CD4-positive, alpha-beta T cell treated with Interleukin-4 for 4 hours (primary cell): ENCODE results near the gene FAM204A.

Experiments used
- DNase-seq: peaks from one replicate; pipeline ENCODE4 v3.0.0-alpha.2; 2020

The FAM204A gene

DNA sequence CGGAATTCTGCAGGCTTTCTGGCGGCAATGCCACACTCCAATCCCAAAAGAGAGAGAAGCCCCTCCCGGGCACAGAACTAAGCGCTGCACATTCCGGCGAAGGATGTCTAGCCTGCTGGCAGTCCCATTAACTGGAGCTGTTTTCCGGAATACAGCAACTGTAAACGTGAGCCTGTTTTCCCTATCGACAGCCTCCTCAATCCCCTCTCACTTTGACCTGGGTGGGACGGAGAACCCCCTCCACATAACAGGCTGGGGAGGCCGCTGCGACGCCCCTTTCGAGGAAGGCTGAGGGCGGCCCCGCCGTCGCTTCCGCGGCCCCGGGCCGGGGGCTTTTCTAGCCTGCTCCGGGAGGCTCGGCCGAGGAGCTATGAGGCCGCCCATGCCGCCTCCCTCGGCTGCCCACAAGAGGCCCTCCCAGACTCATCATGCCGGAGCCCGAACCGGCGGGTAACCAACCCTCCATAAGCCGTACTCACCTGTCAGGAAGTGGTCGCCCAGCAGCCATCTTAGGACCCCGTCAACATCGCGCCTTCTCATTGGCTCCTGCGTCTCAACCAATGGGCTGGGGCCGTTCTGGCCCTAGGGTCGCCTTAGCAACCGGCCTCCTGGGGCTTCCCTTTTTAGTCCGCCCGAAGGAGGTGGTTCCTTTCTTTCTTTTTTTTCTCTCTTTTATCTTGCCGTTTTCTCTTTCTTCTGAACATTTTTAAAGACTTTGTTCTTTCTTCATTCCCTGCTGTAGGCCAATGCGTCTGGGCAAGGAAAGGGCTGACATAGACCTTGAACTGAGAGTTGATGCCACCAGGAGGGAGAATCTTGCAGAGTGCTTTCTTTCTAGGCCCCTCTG, at the start of gene FAM204A:
Gene FAM204A (minus strand): TSS at position 534 of the 847 bp plus-strand sequence. CDS start 5,909 bp downstream, outside the sequence.
- peak; percentile 96 for DNase-seq

GRCh38 chr10:118383699-118384098, 41.6 kb upstream of the FAM204A start:
- no peak for DNase-seq

DNA sequence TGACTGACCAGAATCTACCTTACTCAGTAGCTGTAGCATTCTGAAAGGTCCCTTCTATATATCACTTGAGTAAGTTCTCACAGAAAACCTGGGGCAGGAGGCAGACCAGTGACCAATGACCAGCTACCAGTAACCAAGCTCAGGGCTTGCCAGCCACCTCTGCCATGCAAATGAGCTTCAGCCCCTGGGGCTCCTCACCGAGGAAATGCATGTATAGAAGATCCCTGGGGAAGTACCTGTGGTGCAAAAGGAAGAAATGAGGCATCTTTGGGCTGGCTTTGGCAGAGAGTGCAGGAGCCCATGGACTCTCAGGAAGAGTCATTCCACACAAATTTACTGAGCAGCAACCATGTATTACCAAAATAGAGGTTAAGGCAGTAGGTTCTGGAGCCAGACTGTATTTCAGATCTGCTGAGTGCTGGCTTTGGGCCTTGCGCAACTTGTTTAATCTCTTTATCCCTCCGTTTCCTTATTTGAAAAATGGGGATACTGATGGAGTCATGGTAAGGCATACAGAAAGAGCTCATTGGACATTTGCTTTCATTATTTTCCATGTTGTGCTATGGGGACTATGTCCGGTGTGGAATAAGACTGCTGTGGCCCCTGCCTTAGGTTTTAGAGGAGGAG, 41.1 kb upstream of the FAM204A start:
- no peak for DNase-seq

- DNase-seq: no peak
These were observed 32.3 kb upstream of the FAM204A start for GRCh38 chr10:118374404-118374803.

DNA sequence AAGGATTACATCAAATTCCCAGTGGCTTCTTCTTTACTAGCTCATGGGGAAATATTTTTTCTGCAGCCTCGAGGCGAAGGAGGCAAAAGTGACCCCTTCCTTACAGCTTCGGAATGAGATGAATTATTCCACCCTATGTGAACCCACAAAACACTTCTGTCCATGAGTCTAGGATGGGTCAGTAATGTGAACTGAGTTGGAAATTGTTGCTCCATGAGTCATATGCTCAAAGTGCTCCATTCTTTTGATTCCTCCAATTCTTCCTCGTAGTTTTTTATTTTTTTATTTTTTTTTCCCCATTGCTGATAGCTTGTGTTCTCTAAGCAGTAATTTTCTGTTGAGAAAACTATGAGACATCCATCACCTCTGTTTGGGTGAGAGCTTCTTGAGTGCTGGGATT, 31.7 kb upstream of the FAM204A start:
- DNase-seq: no peak

GRCh38 chr10:118370499-118370898, 28.4 kb upstream of the FAM204A start:
- DNase-seq: no peak

DNA sequence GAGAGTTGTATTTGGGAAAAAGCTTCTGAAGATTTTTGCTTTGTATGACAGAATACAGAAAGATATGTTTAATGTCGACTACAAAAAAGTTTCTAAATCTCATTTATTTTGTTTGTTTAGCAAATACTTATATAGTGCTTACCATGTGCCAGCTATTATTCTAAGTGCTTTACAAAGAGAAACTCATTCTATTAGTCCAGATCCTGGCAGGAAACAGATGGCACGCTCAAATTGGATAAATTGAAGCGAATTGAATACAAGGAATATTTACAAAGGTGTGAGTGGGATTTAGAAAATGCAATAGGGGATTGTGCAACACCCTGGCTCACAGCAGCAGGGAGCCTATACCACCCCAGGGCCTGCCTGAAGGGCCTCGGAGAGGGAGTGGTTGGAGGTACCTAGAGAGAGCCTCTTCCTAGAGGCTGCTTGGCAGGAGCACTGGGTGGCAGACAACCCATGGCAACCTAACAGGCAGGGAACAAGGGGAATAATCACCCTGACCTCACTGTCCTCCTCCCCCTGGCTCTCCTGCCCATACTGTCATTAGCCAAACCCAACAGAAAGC, 27.6 kb upstream of the FAM204A start:
- no peak for DNase-seq

GRCh38 chr10:118365702-118366101, 23.6 kb upstream of the FAM204A start:
- no peak for DNase-seq

- no peak for DNase-seq
These were observed 20.0 kb upstream of the FAM204A start for GRCh38 chr10:118362103-118362502.

GRCh38 chr10:118358327-118358726, 16.2 kb upstream of the FAM204A start:
- no peak for DNase-seq

- DNase-seq: no peak
These were observed 15.7 kb upstream of the FAM204A start for GRCh38 chr10:118357841-118358240.

- no peak for DNase-seq
These were observed 14.5 kb upstream of the FAM204A start for GRCh38 chr10:118356628-118357027.

GRCh38 chr10:118355234-118355633, 13.1 kb upstream of the FAM204A start:
- no peak for DNase-seq

DNA sequence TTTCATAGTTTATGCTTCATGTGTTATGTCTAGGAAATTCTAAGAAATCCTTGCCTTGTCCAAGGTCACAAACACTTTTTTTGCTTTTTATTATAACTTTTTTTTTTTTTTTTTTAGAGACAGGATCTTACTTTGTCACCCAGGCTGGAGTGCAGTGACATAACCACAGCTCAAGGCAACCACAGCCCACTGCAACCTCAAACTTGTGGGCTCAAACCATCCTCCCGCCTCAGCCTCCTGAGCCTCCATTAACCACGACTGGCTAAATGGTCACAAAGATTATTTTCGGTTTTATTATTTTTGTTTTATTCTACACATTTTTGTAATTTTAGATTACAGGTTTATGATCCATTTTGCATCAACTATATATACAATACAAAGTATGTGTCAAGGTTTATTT, 7.1 kb upstream of the FAM204A start:
- no peak for DNase-seq

- no peak for DNase-seq
These were observed 1.4 kb upstream of the FAM204A start for GRCh38 chr10:118343549-118343948.

DNA sequence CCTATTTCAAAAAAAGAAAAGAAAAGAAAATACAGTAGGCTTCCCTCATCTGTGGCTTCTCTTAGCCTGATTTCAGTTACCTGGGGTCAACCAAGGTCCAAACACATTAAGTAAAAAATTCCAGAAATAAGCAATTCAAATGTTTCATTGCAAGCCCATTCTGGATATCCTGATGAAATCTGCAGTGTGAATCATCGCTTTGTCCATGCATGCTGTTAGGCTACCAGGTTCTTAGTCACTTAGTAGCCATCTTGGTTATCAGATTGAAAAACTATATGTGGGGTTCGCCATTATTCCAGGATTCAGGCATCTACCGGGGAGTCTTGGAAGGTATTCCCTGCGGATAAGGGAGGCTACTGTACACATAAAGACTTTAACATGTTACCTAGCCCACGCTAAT, 991 bp upstream of the FAM204A start:
- DNase-seq: no peak

DNA sequence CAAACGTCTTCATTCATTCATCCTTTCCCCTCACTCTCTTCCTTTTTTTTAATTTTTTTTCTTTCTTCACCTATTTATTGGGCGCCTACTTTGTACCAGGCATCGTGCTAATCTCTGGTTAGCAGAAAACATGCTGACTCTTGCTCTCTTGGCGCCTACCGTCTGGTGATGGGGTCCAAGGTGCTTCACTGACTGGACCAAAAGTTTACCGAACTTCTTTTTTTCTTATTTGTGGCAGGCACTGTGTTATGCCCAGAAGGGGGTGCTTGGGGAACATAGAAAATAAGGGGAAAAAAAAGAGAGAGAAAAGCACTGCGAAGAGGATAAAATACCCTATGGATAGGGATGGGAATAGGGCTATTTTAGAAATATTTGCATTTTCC, 505 bp upstream of the FAM204A start:
- peak; percentile 2 for DNase-seq

- DNase-seq: peak; percentile 5
These were observed 1.6 kb downstream of the FAM204A start for GRCh38 chr10:118340486-118340885.

DNA sequence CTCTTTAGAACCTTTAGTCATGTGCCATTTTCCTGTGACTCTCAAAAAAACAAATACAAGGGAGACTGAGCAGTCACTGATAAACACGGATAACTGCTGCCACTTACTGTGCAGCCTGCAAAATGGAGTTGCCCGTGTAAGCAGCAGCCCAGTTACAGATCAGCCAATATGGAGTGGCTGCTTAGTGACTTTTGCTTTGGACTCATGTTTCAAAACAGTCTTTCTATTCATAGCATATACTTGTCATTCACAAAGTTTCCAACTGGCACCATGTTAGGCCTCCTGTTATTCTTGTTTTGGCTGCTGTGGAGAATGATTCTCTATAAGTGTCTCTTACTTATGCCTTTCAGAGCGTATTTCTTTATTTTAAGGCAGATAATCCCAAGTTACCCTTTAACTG, 3.0 kb downstream of the FAM204A start:
- DNase-seq: no peak

GRCh38 chr10:118337356-118337755, 4.8 kb downstream of the FAM204A start:
- no peak for DNase-seq

GRCh38 chr10:118333871-118334270, 8.3 kb downstream of the FAM204A start:
- DNase-seq: no peak

DNA sequence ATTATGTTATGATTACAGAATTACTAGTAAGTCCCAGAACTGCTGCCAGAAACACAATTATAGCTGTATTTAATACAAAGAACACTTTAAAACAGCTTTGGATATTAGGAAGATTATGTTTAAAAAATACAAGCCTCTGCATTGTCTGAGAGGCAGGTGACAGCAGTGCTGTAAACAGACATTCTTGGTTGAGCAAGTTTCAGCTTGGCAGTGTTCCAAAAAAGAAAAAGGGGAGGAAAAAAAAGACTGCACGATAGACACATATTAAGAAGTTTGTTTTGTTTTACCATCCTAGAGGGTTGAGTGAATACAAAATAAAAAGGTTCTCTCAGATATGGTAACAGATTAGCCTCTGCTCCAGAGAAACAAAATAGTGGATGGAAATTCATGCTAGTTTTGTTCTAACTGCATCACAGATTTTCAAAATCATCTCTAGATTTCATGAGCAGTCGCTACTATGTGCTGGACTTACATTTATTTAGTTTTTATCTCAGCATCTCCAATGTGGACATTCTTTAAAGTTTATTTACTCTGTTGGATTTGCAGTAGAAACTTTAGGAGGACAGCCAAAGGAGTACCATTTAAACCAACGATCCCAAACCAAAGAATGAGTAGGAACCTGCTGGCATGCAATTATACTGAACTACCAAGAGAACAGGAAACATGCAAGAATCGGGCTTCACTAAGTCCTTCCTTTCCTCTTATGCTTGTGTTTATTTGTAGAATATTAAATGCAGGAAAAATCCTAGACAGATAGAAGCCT, 9.0 kb downstream of the FAM204A start:
- DNase-seq: no peak

DNA sequence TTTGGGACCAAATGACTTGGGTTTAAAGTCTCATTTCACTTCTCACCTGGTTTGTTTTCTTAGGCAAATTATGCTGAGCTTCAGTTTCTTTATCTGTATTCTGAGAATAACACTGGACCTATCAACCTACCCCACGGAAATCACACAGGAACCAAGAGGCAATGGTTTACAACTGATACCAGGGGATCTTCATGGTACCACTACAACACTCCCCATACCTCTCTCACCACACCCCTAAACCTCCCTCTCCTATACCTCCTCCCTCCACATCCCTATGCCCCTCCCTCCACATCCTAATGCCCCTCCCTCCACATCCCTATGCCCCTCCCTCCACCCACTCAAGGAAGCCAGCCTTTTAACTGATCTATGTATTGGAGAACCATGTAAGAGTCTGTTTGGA, 9.9 kb downstream of the FAM204A start:
- DNase-seq: no peak
